LoVo (cell line): ENCODE measurements around the gene ROBO4.

Source experiments
- DNase-seq: peaks from one replicate; pipeline ENCODE4 v3.0.0-alpha.2; 2016; ENCODE audit warnings: low spot score

ROBO4 gene

DNA sequence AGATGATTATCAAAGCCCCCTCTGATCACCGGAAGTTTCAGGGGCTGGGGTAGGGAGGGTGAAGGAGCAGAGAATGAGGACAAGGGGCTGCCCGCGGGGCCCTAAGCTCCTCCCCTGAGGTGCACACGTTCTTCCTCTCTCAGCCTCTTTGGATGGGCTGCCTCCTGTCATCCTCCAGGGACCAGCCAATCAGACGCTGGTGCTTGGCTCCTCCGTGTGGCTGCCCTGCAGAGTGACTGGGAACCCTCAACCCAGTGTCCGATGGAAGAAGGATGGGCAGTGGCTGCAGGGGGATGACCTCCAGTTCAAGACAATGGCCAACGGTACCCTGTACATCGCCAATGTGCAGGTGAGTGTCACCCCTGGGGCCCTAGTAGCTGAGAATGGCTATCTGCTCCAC, 24.9 kb downstream of the ROBO4 start:
- DNase-seq = no peak

- DNase-seq = no peak
Observed at GRCh38 chr11:124872280-124872679, 25.4 kb downstream of the ROBO4 start.

DNA sequence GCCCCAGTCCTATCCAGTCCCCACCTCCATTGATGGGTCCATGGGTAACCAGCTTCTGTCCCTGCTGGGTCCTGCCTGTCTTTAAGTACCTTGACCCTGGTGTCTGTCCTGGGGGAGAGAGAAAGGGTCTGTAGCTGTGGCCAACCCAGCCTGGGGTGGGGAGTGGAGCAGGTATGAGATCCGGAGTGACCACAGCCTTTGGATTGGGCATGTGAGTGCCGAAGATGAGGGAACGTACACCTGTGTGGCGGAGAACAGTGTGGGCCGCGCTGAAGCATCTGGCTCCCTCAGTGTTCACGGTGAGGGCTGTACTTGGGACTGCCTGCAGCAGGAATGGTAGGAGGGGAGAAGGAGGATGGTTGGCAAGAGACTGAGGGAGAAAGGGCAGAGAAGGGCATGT, 27.2 kb downstream of the ROBO4 start:
- DNase-seq = no peak

DNA sequence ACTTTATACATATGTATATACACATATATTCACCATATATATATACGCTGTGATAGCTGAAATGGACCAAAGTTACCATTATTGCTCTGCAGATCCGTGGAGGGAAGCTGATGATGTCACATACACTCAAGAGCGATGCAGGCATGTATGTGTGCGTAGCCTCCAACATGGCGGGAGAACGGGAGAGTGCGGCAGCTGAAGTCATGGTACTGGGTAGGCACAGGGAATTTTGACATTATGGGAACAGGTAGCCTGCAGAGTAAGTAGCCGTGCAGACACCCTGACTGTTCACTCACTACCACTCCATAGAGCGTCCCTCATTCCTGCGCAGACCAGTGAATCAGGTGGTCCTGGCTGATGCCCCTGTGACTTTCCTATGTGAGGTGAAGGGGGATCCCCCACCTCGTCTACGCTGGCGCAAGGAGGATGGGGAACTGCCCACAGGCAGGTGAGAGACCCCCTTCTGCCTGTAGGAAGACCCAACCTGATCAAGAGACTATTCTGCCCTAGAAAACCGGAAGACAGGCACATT, 27.7 kb downstream of the ROBO4 start:
- no peak for DNase-seq

- DNase-seq = no peak
Observed at GRCh38 chr11:124869331-124869730, 28.3 kb downstream of the ROBO4 start.

- no peak for DNase-seq
Observed at GRCh38 chr11:124868331-124869274, 29.1 kb downstream of the ROBO4 start.

- no peak for DNase-seq
Observed at GRCh38 chr11:124867700-124868099, 30.0 kb downstream of the ROBO4 start.

- peak; percentile 36 for DNase-seq
Observed at GRCh38 chr11:124865902-124866851, 31.5 kb downstream of the ROBO4 start.

DNA sequence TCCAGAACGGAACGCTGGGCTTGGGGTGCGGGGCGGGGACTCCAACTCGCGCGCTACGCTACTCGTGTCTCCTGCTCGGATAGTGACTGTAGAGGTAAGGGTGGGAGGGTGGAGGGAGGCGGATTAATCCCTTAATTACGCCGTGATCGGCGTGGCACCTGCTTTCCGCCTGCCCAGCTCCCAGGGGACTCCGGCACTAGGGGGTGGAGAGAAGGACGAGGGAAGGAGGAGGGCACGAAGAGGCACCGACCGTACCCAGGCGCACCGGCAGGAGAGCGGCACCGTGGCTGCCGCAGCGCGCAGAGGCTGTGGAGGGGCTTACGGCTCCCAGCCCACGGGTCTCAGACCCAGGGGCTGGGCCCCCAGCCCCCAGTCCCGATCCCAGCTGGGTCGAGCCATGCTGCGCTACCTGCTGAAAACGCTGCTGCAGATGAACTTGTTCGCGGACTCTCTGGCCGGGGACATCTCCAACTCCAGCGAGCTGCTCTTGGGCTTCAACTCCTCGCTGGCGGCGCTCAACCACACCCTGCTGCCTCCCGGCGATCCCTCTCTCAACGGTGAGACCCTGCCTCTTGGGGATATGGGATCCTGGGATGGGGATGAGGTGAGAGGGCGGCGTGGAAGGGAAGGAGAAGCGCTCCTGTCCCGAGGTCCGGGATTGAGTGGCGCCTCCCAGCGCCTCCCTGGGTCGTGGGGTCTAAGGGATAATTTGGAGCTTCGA, 32.3 kb downstream of the ROBO4 start, which contains the start of gene ROBO3:
Gene ROBO3 (plus strand): TSS at position 252 of the 721 bp plus-strand sequence. CDS start 146 bp downstream, at position 398.
- DNase-seq = no peak

DNA sequence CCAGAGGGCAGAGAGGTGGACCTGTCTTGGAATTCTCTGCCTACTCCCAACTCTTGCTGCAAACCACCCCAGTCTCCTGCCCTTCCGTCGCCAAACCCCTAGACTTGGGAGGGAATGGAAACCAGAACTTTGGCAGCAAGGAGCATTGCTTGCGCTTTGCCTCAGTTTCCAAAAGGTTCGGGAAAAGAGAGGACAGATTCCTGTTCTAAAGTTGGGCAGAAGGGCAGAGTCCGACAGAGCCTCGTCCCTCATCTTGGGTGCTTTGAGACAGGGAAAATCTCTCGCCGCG, 32.8 kb downstream of the ROBO4 start:
- DNase-seq = no peak

DNA sequence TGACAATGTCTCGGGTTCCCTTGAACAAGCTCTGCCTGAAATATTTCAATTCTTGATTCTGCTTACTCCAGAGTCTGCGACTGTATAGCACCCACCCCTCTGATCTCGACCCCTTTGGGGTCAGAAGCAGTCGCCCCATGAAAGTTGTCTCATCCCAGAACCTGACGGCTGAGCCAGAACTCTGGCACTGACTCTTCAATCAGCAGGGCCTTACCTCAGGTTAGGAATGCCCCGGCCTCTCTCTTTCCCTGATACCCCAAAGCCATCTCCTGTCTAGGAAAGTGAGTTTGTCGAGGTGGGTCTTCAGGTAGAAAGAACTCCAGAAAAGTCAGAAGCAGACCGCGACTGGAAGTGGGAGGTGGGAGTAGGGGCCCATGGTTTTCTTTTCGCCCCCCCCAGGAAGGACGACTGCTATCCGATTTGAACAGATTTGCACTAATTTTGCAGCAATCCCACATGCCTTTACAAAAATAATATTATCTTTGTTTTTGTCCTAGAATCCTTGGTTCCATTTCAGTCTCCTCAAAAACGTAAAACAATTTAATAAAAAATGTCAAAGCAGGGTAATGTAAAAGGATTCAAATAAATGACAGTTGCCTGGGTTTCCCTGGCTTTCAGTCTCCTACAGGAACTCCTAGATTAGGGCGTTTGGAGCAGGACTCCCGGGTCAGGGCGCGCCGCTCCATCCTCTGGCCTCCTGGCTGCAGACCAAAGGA, 33.3 kb downstream of the ROBO4 start:
- no peak for DNase-seq

DNA sequence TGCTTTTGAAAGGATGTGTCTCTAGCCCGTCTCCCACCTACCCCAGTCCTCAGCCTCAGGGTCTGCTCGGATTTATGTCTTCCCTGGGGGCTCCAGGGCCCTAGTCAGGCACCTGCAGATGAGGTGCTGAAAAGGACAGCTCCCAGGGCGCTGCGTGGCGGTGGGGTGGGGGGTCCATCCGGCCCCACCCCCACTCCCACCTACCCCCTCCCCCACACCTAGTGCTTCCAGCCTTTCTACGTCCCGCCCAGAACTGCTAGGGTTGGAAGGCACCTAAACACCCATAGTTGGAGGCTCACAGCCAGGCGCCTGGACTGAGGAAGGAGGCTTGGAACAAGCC, 33.9 kb downstream of the ROBO4 start:
- DNase-seq = no peak

- peak; percentile 10 for DNase-seq
Observed at GRCh38 chr11:124863137-124863825, 34.4 kb downstream of the ROBO4 start.

- DNase-seq = no peak
Observed at GRCh38 chr11:124861670-124862069, 36.0 kb downstream of the ROBO4 start.

DNA sequence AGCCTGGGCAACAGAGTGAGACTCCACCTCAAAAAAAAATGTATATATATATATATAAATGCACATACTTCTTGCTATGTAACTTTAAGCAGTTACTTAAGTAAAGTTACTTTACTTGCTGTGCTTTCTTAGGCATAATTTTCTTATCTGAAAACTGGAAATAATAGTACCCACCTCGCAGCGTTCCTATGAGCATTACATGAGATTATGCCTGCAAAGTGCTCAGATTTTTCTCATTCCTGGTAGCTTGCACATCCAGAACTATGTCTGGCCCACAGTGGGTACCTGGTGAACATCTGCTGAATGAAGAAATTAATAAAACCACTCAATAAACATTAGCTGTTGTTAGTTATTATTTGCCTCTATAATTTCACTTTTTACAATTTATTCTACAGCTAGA, 38.5 kb downstream of the ROBO4 start:
- DNase-seq = no peak

DNA sequence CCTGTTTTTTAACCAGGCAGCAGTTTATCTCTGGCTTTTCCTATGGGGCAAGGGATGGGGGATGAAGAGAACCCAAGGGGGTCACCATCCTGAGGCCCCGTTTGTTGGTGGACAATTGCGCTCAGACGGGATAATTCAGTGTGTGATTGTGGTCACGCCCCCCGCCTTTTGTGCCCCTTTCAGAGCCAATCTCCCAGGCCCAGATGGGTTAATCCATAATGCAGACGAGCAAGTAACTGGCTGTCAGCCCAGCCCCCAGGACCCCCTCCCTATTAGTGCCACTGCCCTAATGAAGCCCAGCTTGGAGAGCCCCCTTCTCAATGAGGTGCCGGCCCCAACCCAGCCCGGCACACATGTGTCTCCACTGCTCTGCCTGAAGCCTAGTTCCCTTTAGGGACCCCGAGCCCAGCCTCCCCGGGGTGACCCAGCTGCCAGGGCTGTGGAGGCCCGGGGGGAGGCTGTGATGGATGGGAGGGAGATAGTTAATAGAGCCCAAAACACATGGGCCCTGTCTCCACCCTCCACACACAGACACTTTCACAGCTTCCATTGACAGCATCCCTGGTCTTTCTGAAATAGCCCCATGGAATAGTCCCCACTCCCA, 51.5 kb downstream of the ROBO4 start:
- DNase-seq = no peak

GRCh38 chr11:124844664-124845079, 53.0 kb downstream of the ROBO4 start:
- no peak for DNase-seq

GRCh38 chr11:124843616-124843910, 54.1 kb downstream of the ROBO4 start:
- DNase-seq = no peak

- no peak for DNase-seq
Observed at GRCh38 chr11:124842305-124842704, 55.4 kb downstream of the ROBO4 start.

- no peak for DNase-seq
Observed at GRCh38 chr11:124841840-124842239, 55.8 kb downstream of the ROBO4 start.

GRCh38 chr11:124841201-124841600, 56.5 kb downstream of the ROBO4 start:
- DNase-seq = no peak
